Measurements from ENCODE around the gene RBM22.

GRCh38 chr5:150670948-150671310, 29.9 kb downstream of the RBM22 start:
- TF ChIP-seq CTCF (IDR thresholded peaks at IDR 0.05) (no peak), POLR2A (IDR thresholded peaks at IDR 0.05) (no peak), POLR2AphosphoS5 (IDR thresholded peaks at IDR 0.05; ENCODE audit: insufficient read depth in 1 of 2, low read depth in 1 of 2) (no peak)

Measured in vagina (tissue), 2 donors.